DOHH2 (cell line): ENCODE data around the gene FILIP1L.

Source experiments
- H3F3A ChIP-seq: fragments of 200-600 bp; sonication (generic), shearing (Covaris generic); 2 replicates; pipeline ENCODE4 v1.6.0; 2016; ENCODE audit warnings: antibody characterized with exemption, mild to moderate bottlenecking; ENCODE audit not compliant: control insufficient read depth, insufficient read depth
- H3K27ac ChIP-seq: fragments of 200-600 bp; sonication (generic); 2 replicates; pipeline ENCODE4 v1.5.1; 2014; ENCODE audit warnings: low read depth, mild to moderate bottlenecking, low read length, moderate library complexity
- H3K27me3 ChIP-seq: fragments of 200-600 bp; sonication (generic); 2 replicates; pipeline ENCODE4 v1.6.1; 2014; ENCODE audit warnings: mild to moderate bottlenecking, low read length, mixed read lengths; ENCODE audit not compliant: control insufficient read depth
- H3K36me3 ChIP-seq: fragments of 200-600 bp; sonication (generic); 2 replicates; pipeline ENCODE4 v1.6.1; 2014; ENCODE audit warnings: mild to moderate bottlenecking, low read length, moderate library complexity, mixed read lengths; ENCODE audit not compliant: control insufficient read depth
- H3K4me1 ChIP-seq: fragments of 200-600 bp; sonication (generic); 2 replicates; pipeline ENCODE4 v1.6.1; 2014; ENCODE audit warnings: mild to moderate bottlenecking, low read length, mixed read lengths; ENCODE audit not compliant: control insufficient read depth
- H3K4me2 ChIP-seq: fragments of 200-600 bp; sonication (generic); 2 replicates; pipeline ENCODE4 v1.6.0; 2014; ENCODE audit warnings: mild to moderate bottlenecking, low read length, moderate library complexity
- H3K4me3 ChIP-seq: fragments of 200-600 bp; sonication (generic); 2 replicates; pipeline ENCODE4 v1.5.1; 2014; ENCODE audit warnings: mild to moderate bottlenecking, low read length, mixed read lengths
- H3K79me2 ChIP-seq: fragments of 200-600 bp; sonication (generic); 2 replicates; pipeline ENCODE4 v1.6.1; 2014; ENCODE audit warnings: mild to moderate bottlenecking, low read length, mixed read lengths; ENCODE audit not compliant: control insufficient read depth
- H3K9me2 ChIP-seq: fragments of 200-600 bp; sonication (generic); replicated peaks from 2 replicates; pipeline ENCODE4 v1.6.1; 2014; ENCODE audit warnings: mild to moderate bottlenecking, low read length, mixed read lengths; ENCODE audit not compliant: control insufficient read depth
- H3K9me3 ChIP-seq: fragments of 200-600 bp; sonication (generic); 2 replicates; pipeline ENCODE4 v1.6.1; 2014; ENCODE audit warnings: antibody characterized with exemption, low read length, mixed read lengths; ENCODE audit not compliant: control insufficient read depth, insufficient read depth
- H4K20me1 ChIP-seq: fragments of 200-600 bp; sonication (generic); 2 replicates; pipeline ENCODE4 v1.6.0; 2014; ENCODE audit warnings: low read depth, mild to moderate bottlenecking, antibody characterized with exemption, low read length, moderate library complexity; ENCODE audit not compliant: control insufficient read depth, insufficient read depth
- EZH2phosphoT487 ChIP-seq: fragments of 200-600 bp; sonication (generic); IDR thresholded peaks from 2 replicates; pipeline ENCODE4 v1.6.1; 2017; ENCODE audit warnings: borderline replicate concordance, mild to moderate bottlenecking, antibody characterized with exemption, low read length, moderate library complexity, mixed read lengths
- TF ChIP-seq, protein P1 (sequence below): fragments of 200-600 bp; sonication (generic); IDR thresholded peaks from one replicate; pipeline ENCODE4 v1.5.1; 2014; ENCODE audit warnings: antibody characterized with exemption, mild to moderate bottlenecking, low read depth, low read length; ENCODE audit not compliant: poor library complexity, severe bottlenecking

The FILIP1L gene

DNA sequence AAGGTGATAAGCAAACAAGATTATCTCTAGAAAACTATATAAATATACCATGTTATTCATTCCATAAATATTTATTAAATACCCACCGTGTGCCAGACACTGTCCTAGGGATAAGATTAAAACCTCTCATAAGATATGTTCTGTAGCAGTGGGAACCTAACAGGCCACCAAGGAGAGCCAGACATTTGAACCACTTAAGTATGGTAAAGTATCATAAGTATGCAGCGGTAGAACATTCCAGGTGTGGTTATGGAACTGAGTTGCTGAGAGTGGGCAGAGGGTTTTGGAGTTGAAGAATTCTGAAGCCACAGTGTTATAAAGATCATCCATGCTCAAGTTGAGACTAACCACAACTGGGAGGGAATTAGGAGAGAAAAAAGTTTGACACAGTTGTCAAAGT is 14.7 kb downstream of the FILIP1L start:
- no peaks in the 10 kb centered on the region for H3K27me3 ChIP-seq
- H3K4me2 ChIP-seq, result no peak overlapping the region
- peaks cover 2% of the 10 kb centered on the region; the same call in 1 of the 2 replicates for H4K20me1 ChIP-seq
- H3K36me3 ChIP-seq, result peaks cover 5% of the 10 kb centered on the region; the same call in 1 of the 2 replicates
- H3K4me1 ChIP-seq, result peaks cover 25% of the 10 kb centered on the region
- no peaks in the 10 kb centered on the region for H3K9me3 ChIP-seq
- TF ChIP-seq, protein P1, sequence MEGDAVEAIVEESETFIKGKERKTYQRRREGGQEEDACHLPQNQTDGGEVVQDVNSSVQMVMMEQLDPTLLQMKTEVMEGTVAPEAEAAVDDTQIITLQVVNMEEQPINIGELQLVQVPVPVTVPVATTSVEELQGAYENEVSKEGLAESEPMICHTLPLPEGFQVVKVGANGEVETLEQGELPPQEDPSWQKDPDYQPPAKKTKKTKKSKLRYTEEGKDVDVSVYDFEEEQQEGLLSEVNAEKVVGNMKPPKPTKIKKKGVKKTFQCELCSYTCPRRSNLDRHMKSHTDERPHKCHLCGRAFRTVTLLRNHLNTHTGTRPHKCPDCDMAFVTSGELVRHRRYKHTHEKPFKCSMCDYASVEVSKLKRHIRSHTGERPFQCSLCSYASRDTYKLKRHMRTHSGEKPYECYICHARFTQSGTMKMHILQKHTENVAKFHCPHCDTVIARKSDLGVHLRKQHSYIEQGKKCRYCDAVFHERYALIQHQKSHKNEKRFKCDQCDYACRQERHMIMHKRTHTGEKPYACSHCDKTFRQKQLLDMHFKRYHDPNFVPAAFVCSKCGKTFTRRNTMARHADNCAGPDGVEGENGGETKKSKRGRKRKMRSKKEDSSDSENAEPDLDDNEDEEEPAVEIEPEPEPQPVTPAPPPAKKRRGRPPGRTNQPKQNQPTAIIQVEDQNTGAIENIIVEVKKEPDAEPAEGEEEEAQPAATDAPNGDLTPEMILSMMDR, result no peak
- no peak for TF ChIP-seq EZH2phosphoT487
- no peaks in the 10 kb centered on the region for H3F3A ChIP-seq
- H3K79me2 ChIP-seq, result no peaks in the 10 kb centered on the region
- no peak overlapping the region for H3K27ac ChIP-seq
- no peaks in the 10 kb centered on the region for H3K9me2 ChIP-seq
- H3K4me3 ChIP-seq, result no peak overlapping the region

DNA sequence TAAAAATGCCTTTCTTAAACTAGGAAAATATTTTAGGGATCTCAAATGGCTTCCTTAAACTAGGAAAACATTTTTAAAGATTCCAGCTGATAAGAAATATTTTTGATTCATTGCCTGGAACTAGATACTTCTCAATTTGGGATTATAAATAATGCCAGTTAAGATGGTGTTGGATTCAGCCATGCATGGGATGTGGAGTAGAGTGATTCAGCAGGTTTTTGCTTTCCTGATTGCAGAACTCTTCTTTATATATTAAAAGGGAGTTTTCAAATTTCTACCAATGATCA is 15.6 kb downstream of the FILIP1L start:
- Histone ChIP-seq H3K4me1 (peaks cover 17% of the 10 kb centered on the region), H3F3A (no peaks in the 10 kb centered on the region), H3K4me3 (no peak overlapping the region), H3K27me3 (no peaks in the 10 kb centered on the region), H3K27ac (no peak overlapping the region), H3K9me3 (no peaks in the 10 kb centered on the region), H3K79me2 (no peaks in the 10 kb centered on the region), H3K4me2 (no peak overlapping the region), H4K20me1 (peaks cover 2% of the 10 kb centered on the region; the same call in 1 of the 2 replicates), H3K9me2 (no peaks in the 10 kb centered on the region), H3K36me3 (peaks cover 5% of the 10 kb centered on the region; the same call in 1 of the 2 replicates)
- TF ChIP-seq, protein P1, result no peak
- no peak for TF ChIP-seq EZH2phosphoT487

DNA sequence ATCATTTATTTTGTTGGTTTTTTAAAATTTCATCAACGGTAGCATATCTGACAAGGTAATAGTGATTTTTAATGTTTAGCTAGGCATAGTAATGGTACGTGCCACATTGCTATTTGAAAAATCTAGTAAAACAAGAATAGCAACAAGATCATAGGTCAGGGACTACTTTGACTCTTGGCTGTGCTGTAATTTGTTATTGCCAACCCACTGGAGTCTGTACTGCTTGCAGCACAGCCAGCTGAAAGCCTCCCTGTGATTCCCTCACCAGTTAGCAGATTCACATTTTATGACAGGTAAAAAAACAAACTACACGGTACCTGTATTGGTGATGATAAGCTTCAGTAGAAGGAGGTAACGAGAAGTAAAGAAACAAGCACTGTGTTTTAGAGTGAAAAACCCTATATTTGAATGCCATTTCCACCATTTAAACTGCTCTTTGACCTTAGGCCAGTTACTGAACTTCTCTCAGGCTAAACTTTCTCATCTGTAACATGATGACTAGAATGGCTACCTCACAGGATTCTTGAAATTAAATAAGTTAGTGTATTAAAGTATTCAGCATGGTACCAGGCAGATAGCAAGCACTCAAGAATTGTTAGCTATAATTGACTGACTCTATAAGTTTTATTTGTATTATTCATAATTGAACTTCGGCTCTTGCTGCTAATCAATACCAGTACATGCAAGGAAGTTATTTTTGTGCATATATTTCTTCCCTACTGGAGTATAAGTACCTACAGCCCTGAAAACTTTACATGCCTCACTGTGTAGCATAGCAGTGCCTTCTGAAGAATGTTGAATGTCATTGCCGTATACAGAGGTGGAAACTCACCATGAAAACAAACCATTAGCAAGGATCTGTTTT is 16.1 kb downstream of the FILIP1L start:
- H3K27ac ChIP-seq, result no peak overlapping the region
- no peaks in the 10 kb centered on the region for H3K9me3 ChIP-seq
- no peaks in the 10 kb centered on the region for H3K9me2 ChIP-seq
- no peak overlapping the region for H3K4me2 ChIP-seq
- peaks cover 2% of the 10 kb centered on the region; the same call in 1 of the 2 replicates for H3K36me3 ChIP-seq
- TF ChIP-seq, protein P1, result no peak
- TF ChIP-seq EZH2phosphoT487, result no peak
- peaks cover 2% of the 10 kb centered on the region; the same call in 1 of the 2 replicates for H4K20me1 ChIP-seq
- H3K27me3 ChIP-seq, result no peaks in the 10 kb centered on the region
- H3K79me2 ChIP-seq, result no peaks in the 10 kb centered on the region
- no peaks in the 10 kb centered on the region for H3F3A ChIP-seq
- H3K4me1 ChIP-seq, result peaks cover 11% of the 10 kb centered on the region
- H3K4me3 ChIP-seq, result no peak overlapping the region
